Trophoblast cell (in vitro differentiated cells and primary cell): ENCODE results near the gene KLHL34.

Experiments
- DNase-seq, 2 donors: peaks; one replicate each; pipeline ENCODE4 v3.0.0-alpha.2; 2016
- H2AFZ ChIP-seq: 2 replicates; pipeline ENCODE4 v1.6.1; 2013; ENCODE audit warnings: low read length, moderate library complexity, mild to moderate bottlenecking; ENCODE audit not compliant: insufficient read depth, poor library complexity
- H2AK5ac ChIP-seq: 2 replicates; pipeline ENCODE4 v1.6.1; 2013; ENCODE audit warnings: mild to moderate bottlenecking, low read length
- H2BK120ac ChIP-seq: 2 replicates; pipeline ENCODE4 v1.6.1; 2013; ENCODE audit warnings: low read length, mild to moderate bottlenecking, moderate library complexity; ENCODE audit not compliant: insufficient read depth, poor library complexity
- H2BK12ac ChIP-seq: 2 replicates; pipeline ENCODE4 v1.6.1; 2013; ENCODE audit warnings: mild to moderate bottlenecking, low read length, moderate library complexity
- H2BK5ac ChIP-seq: 2 replicates; pipeline ENCODE4 v1.6.1; 2013; ENCODE audit warnings: low read length, low read depth, moderate library complexity, mild to moderate bottlenecking; ENCODE audit not compliant: poor library complexity
- H3K14ac ChIP-seq: 2 replicates; pipeline ENCODE4 v1.6.1; 2013; ENCODE audit warnings: mild to moderate bottlenecking, low read length
- H3K18ac ChIP-seq: 2 replicates; pipeline ENCODE4 v1.6.1; 2013; ENCODE audit warnings: mild to moderate bottlenecking, low read length
- H3K23ac ChIP-seq: 2 replicates; pipeline ENCODE4 v1.6.1; 2013; ENCODE audit warnings: low read length
- H3K27ac ChIP-seq: 2 replicates; pipeline ENCODE4 v1.5.1; 2013; ENCODE audit warnings: low read depth, mild to moderate bottlenecking, inconsistent platforms, low read length, moderate library complexity
- H3K27me3 ChIP-seq: 2 replicates; pipeline ENCODE4 v1.6.1; 2013; ENCODE audit warnings: inconsistent platforms, mild to moderate bottlenecking, low read length, moderate library complexity; ENCODE audit not compliant: insufficient read depth
- H3K36me3 ChIP-seq, 2 experiments: 1 replicate in 1 of 2; 2 replicates in 1 of 2; pipeline ENCODE4 v1.6.1; 2013; ENCODE audit warnings: low read length in 2 of 2, mild to moderate bottlenecking in 2 of 2, moderate library complexity in 1 of 2; ENCODE audit not compliant: insufficient read depth in 2 of 2, control insufficient read depth in 1 of 2
- H3K4ac ChIP-seq: 2 replicates; pipeline ENCODE4 v1.6.1; 2013; ENCODE audit warnings: low read depth, mild to moderate bottlenecking, low read length, moderate library complexity
- H3K4me1 ChIP-seq, 2 experiments: 1 replicate in 1 of 2; 2 replicates in 1 of 2; pipeline ENCODE4 v1.6.1; 2013; ENCODE audit warnings: low read length in 2 of 2, mild to moderate bottlenecking in 2 of 2, moderate library complexity in 1 of 2; ENCODE audit not compliant: insufficient read depth in 2 of 2, control insufficient read depth in 1 of 2
- H3K4me2 ChIP-seq: 2 replicates; pipeline ENCODE4 v1.6.1; 2013; ENCODE audit warnings: inconsistent platforms, mild to moderate bottlenecking, low read length, moderate library complexity
- H3K4me3 ChIP-seq: 2 replicates; pipeline ENCODE4 v1.5.1; 2013; ENCODE audit warnings: mild to moderate bottlenecking, low read depth, low read length, inconsistent platforms
- H3K79me1 ChIP-seq: one replicate; pipeline ENCODE4 v1.6.1; 2013; ENCODE audit warnings: low read length
- H3K79me2 ChIP-seq: 2 replicates; pipeline ENCODE4 v1.6.1; 2013; ENCODE audit warnings: low read length, mild to moderate bottlenecking; ENCODE audit not compliant: control insufficient read depth, insufficient read depth, poor library complexity
- H3K9ac ChIP-seq: 2 replicates; pipeline ENCODE4 v1.6.1; 2013; ENCODE audit warnings: mild to moderate bottlenecking, low read length
- H3K9me3 ChIP-seq: 2 replicates; pipeline ENCODE4 v1.6.1; 2013; ENCODE audit warnings: low read depth, mild to moderate bottlenecking, control low read depth, inconsistent platforms, low read length; ENCODE audit not compliant: insufficient read depth
- H4K12ac ChIP-seq: 2 replicates; pipeline ENCODE4 v1.6.1; 2013; ENCODE audit warnings: low read depth, mild to moderate bottlenecking, low read length, moderate library complexity
- H4K8ac ChIP-seq: 2 replicates; pipeline ENCODE4 v1.6.1; 2013; ENCODE audit warnings: low read depth, mild to moderate bottlenecking, low read length, moderate library complexity
- H4K91ac ChIP-seq: one replicate; pipeline ENCODE4 v1.6.1; 2013; ENCODE audit warnings: low read depth, mild to moderate bottlenecking, low read length, moderate library complexity
- WGBS: extraction: QIAGEN DNeasy Blood & Tissue Kit; methylation state at CpG from one replicate; pipeline ENCODE4 v1.1.7; 2013; ENCODE audit warnings: missing lambda C conversion rate; ENCODE audit not compliant: insufficient read length, insufficient coverage; ENCODE audit errors: extremely low coverage; 5-methylcytosine and 5-hydroxymethylcytosine counted together

KLHL34 gene

GRCh38 chrX:21666679-21667078 is 8.5 kb upstream of the KLHL34 start:
- no peak overlapping the region for H3K4me3 ChIP-seq
- no peak overlapping the region for H3K14ac ChIP-seq
- H2AFZ ChIP-seq, result no peak overlapping the region
- H4K91ac ChIP-seq, result no peak overlapping the region
- no peak overlapping the region for H2AK5ac ChIP-seq
- H2BK120ac ChIP-seq, result no peak overlapping the region
- H3K27me3 ChIP-seq, result no peaks in the 10 kb centered on the region
- H3K79me2 ChIP-seq, result no peaks in the 10 kb centered on the region
- no peak overlapping the region for H4K8ac ChIP-seq
- H4K12ac ChIP-seq, result no peak overlapping the region
- H3K23ac ChIP-seq, result no peak overlapping the region
- no peaks in the 10 kb centered on the region for H3K9me3 ChIP-seq
- H3K18ac ChIP-seq, result no peak overlapping the region
- DNase-seq, result no peak
- no peak overlapping the region for H3K9ac ChIP-seq
- H3K4ac ChIP-seq, result no peak overlapping the region
- WGBS, result no CpG with 5 or more reads among the region's 4 CpGs
- no peaks in the 10 kb centered on the region for H3K36me3 ChIP-seq
- no peaks in the 10 kb centered on the region for H3K79me1 ChIP-seq
- no peak overlapping the region for H2BK5ac ChIP-seq
- no peaks in the 10 kb centered on the region for H3K4me1 ChIP-seq
- no peak overlapping the region for H3K27ac ChIP-seq
- no peak overlapping the region for H2BK12ac ChIP-seq
- H3K4me2 ChIP-seq, result no peak overlapping the region

- H4K91ac ChIP-seq, result no peak overlapping the region
- no peaks in the 10 kb centered on the region for H3K27me3 ChIP-seq
- H3K36me3 ChIP-seq, result no peaks in the 10 kb centered on the region
- no peak overlapping the region for H3K4ac ChIP-seq
- H3K79me2 ChIP-seq, result no peaks in the 10 kb centered on the region
- H2BK12ac ChIP-seq, result no peak overlapping the region
- no peak overlapping the region for H2BK5ac ChIP-seq
- no peak overlapping the region for H4K12ac ChIP-seq
- H3K14ac ChIP-seq, result no peak overlapping the region
- no peaks in the 10 kb centered on the region for H3K79me1 ChIP-seq
- H2AK5ac ChIP-seq, result no peak overlapping the region
- H3K9me3 ChIP-seq, result no peaks in the 10 kb centered on the region
- no peak overlapping the region for H4K8ac ChIP-seq
- H3K4me1 ChIP-seq, result no peaks in the 10 kb centered on the region
- H3K9ac ChIP-seq, result no peak overlapping the region
- H2BK120ac ChIP-seq, result no peak overlapping the region
- H3K23ac ChIP-seq, result no peak overlapping the region
- H2AFZ ChIP-seq, result no peak overlapping the region
- no peak for DNase-seq
- WGBS, result no CpG with 5 or more reads among the region's 4 CpGs
- no peak overlapping the region for H3K4me3 ChIP-seq
- H3K27ac ChIP-seq, result no peak overlapping the region
- no peak overlapping the region for H3K18ac ChIP-seq
- no peak overlapping the region for H3K4me2 ChIP-seq
These were observed 8.1 kb upstream of the KLHL34 start for GRCh38 chrX:21666252-21666651.

GRCh38 chrX:21662761-21663160 is 4.6 kb upstream of the KLHL34 start:
- DNase-seq, result no peak
- no peak overlapping the region for H3K27ac ChIP-seq
- no CpG with 5 or more reads among the region's 4 CpGs for WGBS
- no peak overlapping the region for H4K12ac ChIP-seq
- no peaks in the 10 kb centered on the region for H3K79me1 ChIP-seq
- H3K4me3 ChIP-seq, result no peak overlapping the region
- H3K9ac ChIP-seq, result no peak overlapping the region
- H2AK5ac ChIP-seq, result no peak overlapping the region
- no peak overlapping the region for H2BK5ac ChIP-seq
- no peak overlapping the region for H2BK120ac ChIP-seq
- H4K8ac ChIP-seq, result no peak overlapping the region
- no peak overlapping the region for H4K91ac ChIP-seq
- H3K4ac ChIP-seq, result no peak overlapping the region
- H3K79me2 ChIP-seq, result no peaks in the 10 kb centered on the region
- H3K4me1 ChIP-seq, result no peaks in the 10 kb centered on the region
- H3K36me3 ChIP-seq, result no peaks in the 10 kb centered on the region
- no peak overlapping the region for H3K18ac ChIP-seq
- H3K4me2 ChIP-seq, result no peak overlapping the region
- H3K14ac ChIP-seq, result no peak overlapping the region
- H2AFZ ChIP-seq, result no peak overlapping the region
- no peaks in the 10 kb centered on the region for H3K27me3 ChIP-seq
- no peak overlapping the region for H2BK12ac ChIP-seq
- no peak overlapping the region for H3K23ac ChIP-seq
- H3K9me3 ChIP-seq, result no peaks in the 10 kb centered on the region

GRCh38 chrX:21661316-21661715 is 3.2 kb upstream of the KLHL34 start:
- Histone ChIP-seq H3K79me2 (no peaks in the 10 kb centered on the region), H3K18ac (no peak overlapping the region), H3K23ac (no peak overlapping the region), H3K14ac (no peak overlapping the region), H3K4me3 (no peak overlapping the region), H3K79me1 (no peaks in the 10 kb centered on the region), H2BK5ac (no peak overlapping the region), H3K4me1 (no peaks in the 10 kb centered on the region), H4K12ac (no peak overlapping the region), H4K8ac (no peak overlapping the region), H3K4ac (no peak overlapping the region), H3K4me2 (no peak overlapping the region), H3K9me3 (peaks cover 2% of the 10 kb centered on the region), H3K36me3 (no peaks in the 10 kb centered on the region), H3K27me3 (no peaks in the 10 kb centered on the region), H4K91ac (no peak overlapping the region), H3K27ac (no peak overlapping the region), H2AK5ac (no peak overlapping the region), H2BK12ac (no peak overlapping the region), H2AFZ (no peak overlapping the region), H2BK120ac (no peak overlapping the region), H3K9ac (no peak overlapping the region)
- DNase-seq, result peak; percentile 43 to 69
- WGBS, result no CpG with 5 or more reads among the region's 6 CpGs
